ENCODE data around the gene PLEKHA1.

GRCh38 chr10:122445904-122446303 lies 71.4 kb downstream of the PLEKHA1 start:
- TF ChIP-seq POLR2A (IDR thresholded peaks at IDR 0.05) (no peak), CTCF (IDR thresholded peaks at IDR 0.05) (no peak), POLR2AphosphoS5 (IDR thresholded peaks at IDR 0.05) (no peak)

Data from stomach (tissue), 4 donors.